Stimulated activated CD8-positive, alpha-beta memory T cell treated with anti-CD3 and anti-CD28 coated beads, Interleukin-15, amount 100 ng/mL, for 24 hours (primary cell): ENCODE results near the gene LMCD1.

Source experiments
- DNase-seq: peaks from one replicate; pipeline ENCODE4 v3.0.0-alpha.2; 2020; ENCODE audit warnings: low read depth

LMCD1 gene

DNA sequence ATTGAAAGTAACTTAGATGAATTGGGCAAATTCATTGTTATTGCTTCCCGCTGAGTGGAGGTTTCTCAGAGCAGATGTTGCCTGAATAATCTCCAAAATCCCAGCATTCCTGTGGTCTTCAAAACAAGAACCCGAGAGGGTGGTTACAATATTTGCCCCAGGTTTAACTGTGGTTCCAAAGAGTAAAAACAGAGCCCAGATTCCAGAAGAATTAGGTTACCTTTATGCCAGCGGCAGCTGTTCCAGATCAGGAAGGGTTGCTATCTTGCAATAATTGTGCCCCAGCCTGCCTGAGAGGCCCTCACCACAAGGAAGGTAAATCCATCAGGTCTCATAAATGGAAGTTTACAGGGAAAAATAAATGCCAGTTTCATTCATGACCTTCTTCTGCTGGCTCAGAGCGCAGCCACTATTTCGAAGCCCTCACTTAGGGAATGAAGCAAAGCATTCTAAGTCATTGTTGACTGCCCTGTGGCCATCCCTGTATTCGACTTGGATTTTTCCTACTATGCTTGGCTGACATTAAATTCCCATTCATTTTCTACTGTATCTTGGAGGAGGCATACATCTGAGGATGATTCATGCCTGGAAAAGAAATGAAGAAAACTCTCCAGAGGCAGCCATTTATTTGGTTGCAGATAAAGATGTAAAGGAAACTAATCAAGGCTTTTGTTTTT lies 88.4 kb downstream of the LMCD1 start:
- no peak for DNase-seq

- no peak for DNase-seq
Measured at GRCh38 chr3:8593021-8593827, 91.6 kb downstream of the LMCD1 start.

DNA sequence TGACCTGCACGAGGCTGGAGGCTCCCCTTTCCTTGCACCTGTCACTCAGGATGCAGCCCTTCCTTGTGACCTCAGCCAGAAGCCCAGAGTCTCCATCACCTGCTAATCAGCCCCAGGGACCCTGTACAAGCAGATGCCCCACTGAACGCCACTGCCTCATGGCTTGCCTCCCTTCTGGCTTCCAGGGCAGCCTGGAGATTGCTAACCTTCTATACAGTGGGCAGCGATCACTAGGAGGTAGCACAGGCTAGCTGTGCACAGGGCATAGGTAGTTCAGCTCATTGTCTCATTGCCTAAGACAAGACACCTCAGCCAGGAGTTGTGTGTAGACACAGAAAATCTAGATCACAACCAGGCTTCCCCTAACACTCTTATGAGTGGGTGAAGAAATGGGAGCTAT lies 93.6 kb downstream of the LMCD1 start:
- DNase-seq: no peak

DNA sequence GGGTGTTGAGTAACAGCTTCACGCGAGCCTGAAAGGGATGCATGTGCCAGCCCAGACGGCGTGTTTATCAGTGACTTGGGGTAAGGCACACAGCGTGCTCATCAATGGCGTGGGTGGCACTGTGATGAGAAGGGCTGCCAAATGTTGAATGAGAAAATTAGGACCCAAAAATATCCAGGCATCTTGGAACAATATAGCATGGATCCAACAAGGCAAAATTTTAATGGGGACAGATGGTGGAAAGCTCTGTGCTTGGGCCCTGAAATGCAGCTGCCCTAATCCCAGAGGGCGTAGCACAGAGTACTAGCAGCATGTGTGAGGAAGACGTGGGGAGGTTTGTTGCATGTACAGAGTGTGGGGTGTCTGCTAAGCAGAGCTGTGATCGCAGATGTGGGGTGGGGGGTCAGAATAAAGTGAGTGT lies 94.1 kb downstream of the LMCD1 start:
- no peak for DNase-seq

GRCh38 chr3:8596321-8597218 lies 94.9 kb downstream of the LMCD1 start:
- no peak for DNase-seq

GRCh38 chr3:8597219-8597853 lies 95.7 kb downstream of the LMCD1 start:
- no peak for DNase-seq

- no peak for DNase-seq
Measured at GRCh38 chr3:8599146-8599545, 97.5 kb downstream of the LMCD1 start.

GRCh38 chr3:8600457-8600856 lies 98.8 kb downstream of the LMCD1 start:
- no peak for DNase-seq

DNA sequence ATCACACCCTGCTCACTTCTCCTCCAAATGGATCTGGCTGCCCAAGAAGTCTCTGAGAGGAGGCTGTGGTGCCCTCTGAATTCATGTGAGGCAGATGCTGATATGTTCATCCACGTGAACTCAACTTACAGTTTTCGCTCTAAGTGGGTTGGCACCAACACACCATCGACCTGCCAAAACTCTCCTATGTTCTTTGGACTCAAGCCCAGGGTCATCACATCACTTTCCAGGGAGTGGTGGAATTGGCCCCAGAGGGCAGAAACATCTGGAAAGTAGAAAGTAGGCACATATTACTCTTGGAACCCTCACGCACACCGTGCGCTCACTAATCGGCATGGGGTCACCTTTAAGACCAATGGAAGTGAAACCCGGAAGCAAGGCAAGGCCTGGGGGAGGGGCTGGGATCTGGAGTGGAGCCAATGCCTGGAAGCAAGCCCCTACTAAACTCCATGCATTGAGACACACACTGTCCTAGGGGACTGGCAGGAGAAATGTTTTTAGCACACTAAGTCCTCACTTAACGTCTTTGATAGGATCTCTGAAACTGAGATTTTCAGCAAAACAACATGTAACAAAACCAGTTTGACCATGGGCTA lies 101.6 kb downstream of the LMCD1 start:
- no peak for DNase-seq

DNA sequence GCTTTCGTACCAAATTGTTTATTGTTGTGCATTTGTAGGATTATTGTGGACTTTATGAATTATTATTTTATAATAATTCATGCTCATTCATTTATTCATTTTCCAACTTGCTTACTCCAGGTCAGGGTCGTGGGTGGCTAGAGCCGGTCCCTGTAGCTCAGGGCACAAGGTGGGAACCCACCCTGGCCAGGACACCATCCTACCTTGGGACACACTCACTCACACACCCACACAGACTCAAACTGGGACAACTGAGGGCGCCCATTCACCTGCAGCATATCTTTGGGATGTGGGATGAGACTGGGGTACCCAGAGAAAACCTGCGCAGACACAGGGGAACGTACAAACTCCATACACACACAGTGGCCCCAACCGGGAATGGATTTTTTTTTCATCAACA lies 102.4 kb downstream of the LMCD1 start:
- no peak for DNase-seq

DNA sequence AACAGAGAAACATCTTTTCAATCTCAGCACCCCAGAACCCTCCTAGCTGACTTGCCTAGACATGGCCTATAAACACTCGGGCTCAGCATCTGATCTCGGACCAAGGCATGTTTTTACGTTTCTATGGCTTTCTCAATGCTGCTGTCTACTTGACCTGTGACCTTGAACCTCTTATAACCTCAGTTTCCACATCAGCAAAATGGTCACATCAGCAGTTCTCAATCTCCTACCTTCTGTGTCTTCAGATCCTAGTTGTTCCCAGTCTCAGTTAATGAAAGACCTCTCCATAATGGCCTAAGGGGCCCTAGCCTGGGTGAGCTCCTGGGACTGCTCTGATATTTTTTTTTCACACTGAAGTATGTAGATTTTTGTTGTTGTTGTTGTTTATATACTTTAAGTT lies 103.4 kb downstream of the LMCD1 start:
- DNase-seq: no peak

- DNase-seq: no peak
Measured at GRCh38 chr3:8606701-8607231, 105.1 kb downstream of the LMCD1 start.

DNA sequence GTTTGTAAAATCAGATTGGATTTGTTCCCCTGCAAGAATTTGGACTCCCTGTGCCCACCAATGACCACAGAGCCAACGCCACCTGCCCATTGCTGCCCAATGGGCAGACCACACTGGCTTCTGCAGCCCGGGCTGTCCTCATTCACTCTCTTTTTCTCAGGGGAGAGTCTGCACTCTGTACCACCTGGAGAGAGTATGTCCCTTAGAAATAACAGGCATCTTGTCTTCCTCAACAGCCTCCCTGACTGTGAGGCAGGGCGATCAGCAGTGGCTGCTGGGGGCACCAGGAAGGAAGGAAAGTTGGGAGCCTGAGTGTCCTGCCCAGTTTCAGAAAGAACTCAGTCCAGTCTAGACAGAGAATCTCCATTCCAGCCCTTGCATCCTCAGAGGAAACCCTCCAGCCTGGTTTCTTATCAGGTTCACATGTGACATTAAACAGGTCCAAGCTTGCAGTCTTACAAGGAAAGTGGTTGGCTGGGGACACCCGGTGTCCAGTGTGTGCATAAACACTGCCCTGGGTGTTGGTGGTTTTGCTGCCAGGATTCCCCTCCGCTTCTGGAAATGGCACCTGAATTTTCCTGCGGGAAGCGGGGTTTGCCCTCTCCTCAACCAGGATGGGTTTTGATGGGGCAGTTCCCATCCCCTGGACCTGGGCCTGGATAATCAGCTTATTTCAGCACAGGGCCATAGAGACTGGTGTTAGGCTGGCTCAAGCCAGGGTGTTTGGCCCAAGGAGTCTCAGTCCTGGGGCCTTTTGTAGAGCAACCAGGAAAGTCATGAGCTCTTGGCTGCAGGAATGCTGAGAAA lies 105.8 kb downstream of the LMCD1 start:
- DNase-seq: no peak

DNA sequence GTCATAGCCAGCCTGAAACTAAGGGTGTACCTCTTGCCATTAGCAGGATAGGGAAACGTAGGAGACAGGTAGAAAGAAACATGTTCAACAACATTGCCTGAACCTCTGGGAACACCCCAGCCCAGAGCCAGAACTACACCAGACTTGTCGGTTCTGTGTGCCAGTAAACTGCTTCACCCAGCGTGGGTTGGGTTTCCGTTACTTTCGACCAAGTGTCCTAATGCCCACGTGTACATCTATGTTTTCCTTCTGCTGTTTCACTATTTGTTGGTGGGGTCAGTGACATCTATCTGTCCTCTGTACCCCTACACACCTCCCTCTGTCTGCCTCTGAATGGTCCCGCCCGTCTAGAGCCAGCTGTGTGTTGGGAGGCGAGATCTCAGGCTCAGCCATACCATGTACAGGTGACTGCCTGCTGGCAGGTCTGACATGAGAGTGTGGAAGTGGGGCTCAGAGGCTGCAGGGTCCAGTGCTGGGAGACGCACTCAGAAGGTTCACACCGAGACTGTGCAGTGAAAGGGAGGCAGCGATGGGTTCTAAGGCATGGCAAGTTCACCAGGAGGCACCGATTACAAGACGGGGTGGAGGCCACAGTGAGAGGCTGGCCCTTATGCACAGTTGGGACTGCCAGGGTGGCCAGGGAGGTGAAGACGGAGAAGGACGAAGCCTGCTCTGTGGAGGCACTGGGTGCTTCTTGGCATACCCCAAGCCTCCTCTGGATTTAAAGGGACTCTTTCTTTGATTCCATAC lies 106.6 kb downstream of the LMCD1 start:
- no peak for DNase-seq

GRCh38 chr3:8608791-8609467 lies 107.3 kb downstream of the LMCD1 start:
- no peak for DNase-seq

- DNase-seq: no peak
Measured at GRCh38 chr3:8610951-8611350, 109.3 kb downstream of the LMCD1 start.

- no peak for DNase-seq
Measured at GRCh38 chr3:8617921-8618320, 116.3 kb downstream of the LMCD1 start.

DNA sequence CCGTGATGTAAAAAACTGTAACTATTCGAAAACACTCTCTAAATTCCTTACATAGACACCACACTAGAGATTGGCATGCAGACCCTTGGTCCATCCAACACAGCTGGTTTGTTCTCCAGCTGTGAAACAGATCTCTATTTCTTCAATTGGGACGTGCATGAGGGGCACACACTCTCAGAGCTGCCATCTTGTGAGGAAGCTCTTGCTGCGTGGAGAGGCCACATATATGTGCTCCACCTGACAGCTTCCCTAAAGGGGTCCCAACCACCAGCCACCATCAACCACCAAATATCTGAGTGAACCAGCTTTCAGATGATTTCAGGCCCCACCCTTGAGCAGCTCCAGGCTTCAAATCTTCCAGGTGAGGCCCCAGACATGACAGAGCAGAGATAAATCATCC lies 117.3 kb downstream of the LMCD1 start:
- DNase-seq: no peak

DNA sequence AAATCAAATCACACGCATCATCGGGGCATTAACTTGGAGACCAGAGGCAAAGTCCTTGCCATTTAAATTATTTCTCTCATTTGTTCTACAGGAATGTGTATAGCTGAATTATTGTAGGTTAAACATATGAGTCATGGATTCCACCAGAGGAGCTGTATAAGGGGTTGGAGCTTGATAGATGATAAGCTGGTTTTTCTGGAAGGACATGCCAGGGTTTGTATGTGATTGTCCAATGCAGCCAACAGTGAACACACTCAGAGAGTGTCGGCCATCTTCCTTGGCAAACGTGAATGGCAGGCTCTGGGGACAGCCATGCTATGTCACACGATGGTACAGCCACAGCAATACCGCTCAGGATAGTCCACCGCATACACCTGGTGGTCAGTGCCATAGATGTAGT lies 117.9 kb downstream of the LMCD1 start:
- no peak for DNase-seq
